GM12873 (cell line): ENCODE results near the gene NADSYN1.
"Not testable (repeated sequence)": the region's sequence is repeated elsewhere in the genome, so short reads cannot be mapped to it uniquely, and the experiment has no call there.

Experiments used
- TF ChIP-seq, protein P1 (sequence below): IDR thresholded peaks from 2 replicates; pipeline ENCODE4 v1.5.1; 2012; ENCODE audit warnings: low read depth, mild to moderate bottlenecking, moderate library complexity, low read length, control low read depth; ENCODE audit not compliant: insufficient read depth; ENCODE audit errors: missing control alignments

Gene NADSYN1

DNA sequence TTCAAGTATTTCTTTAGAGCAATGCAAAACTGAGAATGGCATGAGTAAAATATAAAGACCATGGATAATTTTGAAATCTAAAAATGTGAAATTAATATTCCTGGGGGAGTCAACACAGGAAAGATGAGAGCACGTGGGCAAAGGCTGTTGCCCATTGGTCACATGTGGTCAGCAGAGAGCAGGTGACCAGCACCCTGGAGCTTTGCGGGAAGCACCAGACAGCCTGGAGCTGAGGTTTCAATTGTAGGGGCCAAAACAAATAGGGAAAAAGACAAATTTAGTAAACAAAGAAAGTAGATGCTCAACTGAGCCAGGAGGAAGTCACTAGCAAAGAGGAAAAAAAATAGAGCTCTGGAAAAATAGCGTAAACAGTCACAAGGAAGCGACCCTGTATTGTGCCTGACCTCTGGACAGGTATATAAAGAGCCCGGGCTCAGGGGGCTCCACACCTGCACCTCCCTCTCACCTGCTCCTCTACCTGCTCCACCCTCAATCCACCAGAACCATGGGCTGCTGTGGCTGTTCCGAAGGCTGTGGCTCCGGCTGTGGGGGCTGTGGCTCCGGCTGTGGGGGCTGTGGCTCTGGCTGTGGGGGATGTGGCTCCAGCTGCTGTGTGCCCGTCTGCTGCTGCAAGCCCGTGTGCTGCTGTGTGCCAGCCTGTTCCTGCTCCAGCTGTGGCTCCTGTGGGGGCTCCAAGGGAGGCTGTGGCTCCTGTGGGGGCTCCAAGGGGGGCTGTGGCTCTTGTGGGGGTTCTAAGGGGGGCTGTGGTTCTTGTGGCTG is 74.0 kb downstream of the NADSYN1 start, which contains the start of gene KRTAP5-7:
Gene KRTAP5-7 (plus strand): TSS at position 472 of the 780 bp plus-strand sequence. CDS start 34 bp downstream, at position 506.
- TF ChIP-seq, protein P1, sequence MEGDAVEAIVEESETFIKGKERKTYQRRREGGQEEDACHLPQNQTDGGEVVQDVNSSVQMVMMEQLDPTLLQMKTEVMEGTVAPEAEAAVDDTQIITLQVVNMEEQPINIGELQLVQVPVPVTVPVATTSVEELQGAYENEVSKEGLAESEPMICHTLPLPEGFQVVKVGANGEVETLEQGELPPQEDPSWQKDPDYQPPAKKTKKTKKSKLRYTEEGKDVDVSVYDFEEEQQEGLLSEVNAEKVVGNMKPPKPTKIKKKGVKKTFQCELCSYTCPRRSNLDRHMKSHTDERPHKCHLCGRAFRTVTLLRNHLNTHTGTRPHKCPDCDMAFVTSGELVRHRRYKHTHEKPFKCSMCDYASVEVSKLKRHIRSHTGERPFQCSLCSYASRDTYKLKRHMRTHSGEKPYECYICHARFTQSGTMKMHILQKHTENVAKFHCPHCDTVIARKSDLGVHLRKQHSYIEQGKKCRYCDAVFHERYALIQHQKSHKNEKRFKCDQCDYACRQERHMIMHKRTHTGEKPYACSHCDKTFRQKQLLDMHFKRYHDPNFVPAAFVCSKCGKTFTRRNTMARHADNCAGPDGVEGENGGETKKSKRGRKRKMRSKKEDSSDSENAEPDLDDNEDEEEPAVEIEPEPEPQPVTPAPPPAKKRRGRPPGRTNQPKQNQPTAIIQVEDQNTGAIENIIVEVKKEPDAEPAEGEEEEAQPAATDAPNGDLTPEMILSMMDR, result not testable (repeated sequence)

DNA sequence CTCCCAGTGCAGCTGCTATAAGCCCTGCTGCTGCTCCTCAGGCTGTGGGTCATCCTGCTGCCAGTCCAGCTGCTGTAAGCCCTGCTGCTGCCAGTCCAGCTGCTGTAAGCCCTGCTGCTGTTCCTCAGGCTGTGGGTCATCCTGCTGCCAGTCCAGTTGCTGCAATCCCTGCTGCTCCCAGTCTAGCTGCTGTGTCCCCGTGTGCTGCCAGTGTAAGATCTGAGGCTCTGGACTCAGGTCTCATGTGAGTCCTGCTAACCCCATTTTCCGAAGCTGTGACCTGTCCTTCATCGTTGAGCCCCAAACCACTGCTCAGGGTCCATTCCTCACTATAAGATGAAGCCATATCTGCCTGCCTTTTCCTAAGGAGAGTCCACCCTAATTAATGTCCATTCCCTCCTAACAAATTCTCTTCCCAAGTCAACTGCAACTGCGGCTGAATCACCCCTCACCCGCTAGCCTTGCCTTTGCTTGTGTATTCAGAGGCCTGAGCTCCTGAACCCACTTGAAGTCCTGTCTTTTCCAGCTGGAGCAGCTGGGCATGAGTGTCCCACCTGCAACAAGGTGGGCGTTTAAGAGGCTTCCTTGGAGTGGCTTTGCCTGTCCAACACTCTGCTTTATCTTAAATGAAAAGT is 74.7 kb downstream of the NADSYN1 start:
- TF ChIP-seq, protein P1, result no peak

DNA sequence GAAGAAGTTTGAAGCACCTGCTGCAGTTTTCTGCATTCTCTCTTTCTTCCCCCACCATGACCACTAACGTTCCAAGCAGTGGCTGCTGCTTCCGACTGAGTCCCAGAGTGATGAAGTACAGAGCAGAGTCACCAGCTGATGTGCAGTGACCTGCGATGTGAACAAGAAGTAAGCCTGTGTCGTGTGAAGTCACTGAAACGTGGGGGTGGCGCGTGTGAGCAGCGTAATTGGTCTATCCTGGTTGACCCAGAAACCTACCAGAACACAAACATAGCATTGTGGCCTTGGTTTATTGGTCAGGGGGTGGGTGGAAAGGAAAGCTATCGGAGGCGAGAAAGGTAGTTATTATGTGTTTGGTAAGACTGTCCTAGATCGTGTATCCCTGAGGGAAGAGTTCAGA is 77.6 kb downstream of the NADSYN1 start:
- TF ChIP-seq, protein P1, result no peak

- TF ChIP-seq, protein P1, result no peak
Measured at GRCh38 chr11:71532036-71532610, 79.1 kb downstream of the NADSYN1 start.

GRCh38 chr11:71535825-71536224 is 82.8 kb downstream of the NADSYN1 start:
- TF ChIP-seq, protein P1, result no peak

DNA sequence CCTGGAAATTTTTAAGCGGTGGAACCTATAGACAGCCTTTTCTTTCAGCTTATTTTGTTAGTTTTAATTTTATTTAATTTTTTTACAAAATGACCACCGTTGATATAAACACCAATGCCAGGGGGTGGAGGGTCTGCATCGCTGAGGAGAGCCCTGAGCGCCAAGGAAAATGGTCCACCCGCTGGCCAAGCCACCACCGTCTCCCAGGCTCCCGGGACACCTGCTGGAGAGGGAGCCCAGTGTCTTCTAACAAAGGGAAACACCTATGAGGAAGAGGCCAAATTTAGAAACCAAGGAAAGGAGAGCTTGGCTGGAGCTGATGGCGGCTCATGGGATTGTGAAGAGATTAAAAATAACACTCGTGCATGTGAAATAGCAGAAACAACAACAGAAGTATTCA is 84.5 kb downstream of the NADSYN1 start:
- TF ChIP-seq, protein P1, result no peak
